ENCODE data around the gene RSRC1. TPM values are rescaled to one million over a fixed set of nuclear protein-coding genes. Genes with fewer than 3 reads are reported as not detected.
"Not testable (repeated sequence)": the region's sequence is repeated elsewhere in the genome, so short reads cannot be mapped to it uniquely, and the experiment has no call there.

Gene RSRC1
- total RNA-seq, 1 experiment from 2014 or later = 60.3 TPM

GRCh38 chr3:158492685-158493084 is 382.8 kb downstream of the RSRC1 start:
- no peak overlapping the region for H3K4me2 ChIP-seq
- BruUV-seq (replicated peaks) = no TSS peak
- no peaks in the 10 kb centered on the region for H4K20me1 ChIP-seq (ENCODE audit: insufficient read depth)
- H3K27me3 ChIP-seq (ENCODE audit: insufficient read depth, low read depth) = no peaks in the 10 kb centered on the region
- intact Hi-C loops (cut with micrococcal nuclease; ENCODE audit: unreplicated experiment) = no loop called here
- POLR2A ChIA-PET (ENCODE audit: unreplicated experiment) = interaction anchor here (0.5 kb wide), 1 partner anchor 30 kb away, joined by 4 read pairs; no protein-coding TSS in a partner anchor
- no peaks in the 10 kb centered on the region for H3K79me2 ChIP-seq (ENCODE audit: low read depth)
- no peaks in the 10 kb centered on the region for H3K9me2 ChIP-seq (ENCODE audit: insufficient read depth)
- no peak overlapping the region for H3K27ac ChIP-seq
- no peak for TF ChIP-seq CTCF (conservative IDR thresholded peaks at IDR 0.05)
- no peak for TF ChIP-seq EZH2 (IDR thresholded peaks at IDR 0.05; ENCODE audit: low read depth)
- no peak overlapping the region for H2AFZ ChIP-seq
- no peaks in the 10 kb centered on the region for H3F3A ChIP-seq (ENCODE audit: insufficient read depth, low read depth)
- H3K9me3 ChIP-seq (ENCODE audit: insufficient read depth, low read depth) = no peaks in the 10 kb centered on the region
- CTCF ChIA-PET = no interaction called here
- H3K36me3 ChIP-seq (ENCODE audit: low read depth) = no peaks in the 10 kb centered on the region
- H3K4me1 ChIP-seq (replicated peaks; ENCODE audit: insufficient read depth) = no peaks in the 10 kb centered on the region
- DNase-seq = no peak
- H3K4me3 ChIP-seq = no peak overlapping the region

GRCh38 chr3:158493931-158494330 is 384.0 kb downstream of the RSRC1 start:
- no peak overlapping the region for H3K27ac ChIP-seq
- H2AFZ ChIP-seq = no peak overlapping the region
- H3K9me2 ChIP-seq (ENCODE audit: insufficient read depth) = no peaks in the 10 kb centered on the region
- no peaks in the 10 kb centered on the region for H4K20me1 ChIP-seq (ENCODE audit: insufficient read depth)
- no peaks in the 10 kb centered on the region for H3K36me3 ChIP-seq (ENCODE audit: low read depth)
- no peaks in the 10 kb centered on the region for H3F3A ChIP-seq (ENCODE audit: insufficient read depth, low read depth)
- no peaks in the 10 kb centered on the region for H3K79me2 ChIP-seq (ENCODE audit: low read depth)
- no peak overlapping the region for H3K4me2 ChIP-seq
- H3K9me3 ChIP-seq (ENCODE audit: insufficient read depth, low read depth) = no peaks in the 10 kb centered on the region
- intact Hi-C loops (cut with micrococcal nuclease; ENCODE audit: unreplicated experiment) = no loop called here
- H3K27me3 ChIP-seq (ENCODE audit: insufficient read depth, low read depth) = no peaks in the 10 kb centered on the region
- CTCF ChIA-PET = no interaction called here
- no TSS peak for BruUV-seq (replicated peaks)
- no peak overlapping the region for H3K4me3 ChIP-seq
- no peak for DNase-seq
- TF ChIP-seq EZH2 (IDR thresholded peaks at IDR 0.05; ENCODE audit: low read depth) (no peak), CTCF (conservative IDR thresholded peaks at IDR 0.05) (no peak)
- H3K4me1 ChIP-seq (replicated peaks; ENCODE audit: insufficient read depth) = no peaks in the 10 kb centered on the region
- POLR2A ChIA-PET (ENCODE audit: unreplicated experiment) = no interaction called here

- H3K4me1 ChIP-seq (replicated peaks; ENCODE audit: insufficient read depth) = no peaks in the 10 kb centered on the region
- ChIA-PET POLR2A (ENCODE audit: unreplicated experiment) (no interaction called here), CTCF (no interaction called here)
- no peaks in the 10 kb centered on the region for H3K9me3 ChIP-seq (ENCODE audit: insufficient read depth, low read depth)
- H3K9me2 ChIP-seq (ENCODE audit: insufficient read depth) = no peaks in the 10 kb centered on the region
- no peaks in the 10 kb centered on the region for H3F3A ChIP-seq (ENCODE audit: insufficient read depth, low read depth)
- no peaks in the 10 kb centered on the region for H3K36me3 ChIP-seq (ENCODE audit: low read depth)
- H4K20me1 ChIP-seq (ENCODE audit: insufficient read depth) = no peaks in the 10 kb centered on the region
- intact Hi-C loops (cut with micrococcal nuclease; ENCODE audit: unreplicated experiment) = no loop called here
- no peak overlapping the region for H3K4me3 ChIP-seq
- H3K27me3 ChIP-seq (ENCODE audit: insufficient read depth, low read depth) = no peaks in the 10 kb centered on the region
- H3K79me2 ChIP-seq (ENCODE audit: low read depth) = no peaks in the 10 kb centered on the region
- no peak overlapping the region for H3K4me2 ChIP-seq
- TF ChIP-seq CTCF (conservative IDR thresholded peaks at IDR 0.05) (no peak), EZH2 (IDR thresholded peaks at IDR 0.05; ENCODE audit: low read depth) (no peak)
- DNase-seq = no peak
- no TSS peak for BruUV-seq (replicated peaks)
- no peak overlapping the region for H2AFZ ChIP-seq
- no peak overlapping the region for H3K27ac ChIP-seq
Observed at GRCh38 chr3:158494673-158495072, 384.8 kb downstream of the RSRC1 start.

GRCh38 chr3:158495398-158495902 is 385.6 kb downstream of the RSRC1 start:
- CTCF ChIA-PET; H3K4me2 ChIP-seq; BruUV-seq (replicated peaks); H3K9me2 ChIP-seq (ENCODE audit: insufficient read depth); H4K20me1 ChIP-seq (ENCODE audit: insufficient read depth); intact Hi-C loops (cut with micrococcal nuclease; ENCODE audit: unreplicated experiment); H2AFZ ChIP-seq; H3K36me3 ChIP-seq (ENCODE audit: low read depth); H3K27ac ChIP-seq; H3K79me2 ChIP-seq (ENCODE audit: low read depth); H3F3A ChIP-seq (ENCODE audit: insufficient read depth, low read depth); H3K4me1 ChIP-seq (replicated peaks; ENCODE audit: insufficient read depth); H3K27me3 ChIP-seq (ENCODE audit: insufficient read depth, low read depth); DNase-seq; POLR2A ChIA-PET (ENCODE audit: unreplicated experiment); H3K9me3 ChIP-seq (ENCODE audit: insufficient read depth, low read depth); H3K4me3 ChIP-seq: not testable (repeated sequence)

Measured in PC-9 (cell line).